ENCODE measurements around the gene RHOB.

DNA sequence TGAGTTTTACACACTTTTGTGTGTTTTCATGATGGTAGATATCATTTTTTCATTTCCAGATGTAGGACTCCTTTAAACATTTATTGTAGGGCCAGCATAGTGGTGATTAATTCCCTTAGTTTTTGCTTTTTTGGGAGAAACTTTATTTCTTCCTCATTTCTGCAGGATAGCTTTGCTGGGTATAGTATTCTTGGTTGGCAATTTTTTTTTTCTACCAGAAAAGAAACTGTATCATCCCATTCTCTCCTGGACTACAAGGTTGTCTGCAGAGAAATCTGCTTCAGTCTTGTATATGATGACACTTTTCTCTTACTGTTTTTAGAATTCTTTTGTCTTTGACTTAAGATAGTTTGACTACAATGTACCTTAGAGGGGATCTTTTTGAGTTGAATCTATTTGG is 37.8 kb upstream of the RHOB start:
- TF ChIP-seq EZH2 (IDR thresholded peaks at IDR 0.05; ENCODE audit: borderline replicate concordance, insufficient read depth, low read depth, low read length, poor library complexity, severe bottlenecking), result no peak
- TF ChIP-seq, protein P1, sequence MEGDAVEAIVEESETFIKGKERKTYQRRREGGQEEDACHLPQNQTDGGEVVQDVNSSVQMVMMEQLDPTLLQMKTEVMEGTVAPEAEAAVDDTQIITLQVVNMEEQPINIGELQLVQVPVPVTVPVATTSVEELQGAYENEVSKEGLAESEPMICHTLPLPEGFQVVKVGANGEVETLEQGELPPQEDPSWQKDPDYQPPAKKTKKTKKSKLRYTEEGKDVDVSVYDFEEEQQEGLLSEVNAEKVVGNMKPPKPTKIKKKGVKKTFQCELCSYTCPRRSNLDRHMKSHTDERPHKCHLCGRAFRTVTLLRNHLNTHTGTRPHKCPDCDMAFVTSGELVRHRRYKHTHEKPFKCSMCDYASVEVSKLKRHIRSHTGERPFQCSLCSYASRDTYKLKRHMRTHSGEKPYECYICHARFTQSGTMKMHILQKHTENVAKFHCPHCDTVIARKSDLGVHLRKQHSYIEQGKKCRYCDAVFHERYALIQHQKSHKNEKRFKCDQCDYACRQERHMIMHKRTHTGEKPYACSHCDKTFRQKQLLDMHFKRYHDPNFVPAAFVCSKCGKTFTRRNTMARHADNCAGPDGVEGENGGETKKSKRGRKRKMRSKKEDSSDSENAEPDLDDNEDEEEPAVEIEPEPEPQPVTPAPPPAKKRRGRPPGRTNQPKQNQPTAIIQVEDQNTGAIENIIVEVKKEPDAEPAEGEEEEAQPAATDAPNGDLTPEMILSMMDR (IDR thresholded peaks at IDR 0.05), result no peak
